Subcutaneous abdominal adipose tissue (tissue), 5 donors: Measurements from ENCODE around the gene ZNF100.
"Not testable (repeated sequence)": the region's sequence is repeated elsewhere in the genome, so short reads cannot be mapped to it uniquely, and the experiment has no call there.

Experiments
- H3K27ac ChIP-seq: one replicate; pipeline ENCODE4 v1.7.0; 2013; ENCODE audit warnings: low read depth, mild to moderate bottlenecking, inconsistent platforms, low read length, moderate library complexity
- H3K27me3 ChIP-seq, 5 donors: one replicate each; pipeline ENCODE4 v1.7.0; 2013; ENCODE audit warnings: low read length in 5 of 5, inconsistent platforms in 1 of 5; ENCODE audit not compliant: control insufficient read depth in 5 of 5, insufficient read depth in 4 of 5
- H3K36me3 ChIP-seq, 5 donors: one replicate each; pipeline ENCODE4 v1.7.0; 2013; ENCODE audit warnings: low read length in 5 of 5; ENCODE audit not compliant: control insufficient read depth in 5 of 5, insufficient read depth in 5 of 5
- H3K4me1 ChIP-seq, 5 donors: one replicate each; pipeline ENCODE4 v1.7.0; 2013; ENCODE audit warnings: low read length in 5 of 5, mild to moderate bottlenecking in 3 of 5, moderate library complexity in 1 of 5; ENCODE audit not compliant: control insufficient read depth in 5 of 5, insufficient read depth in 5 of 5
- H3K4me3 ChIP-seq, 5 donors: one replicate each; pipeline ENCODE4 v1.7.0; 2013; ENCODE audit warnings: low read length in 5 of 5, low read depth in 1 of 5
- H3K9ac ChIP-seq, 5 donors: one replicate each; pipeline ENCODE4 v1.7.0; 2013; ENCODE audit warnings: low read length in 5 of 5, mild to moderate bottlenecking in 4 of 5, moderate library complexity in 3 of 5
- H3K9me3 ChIP-seq, 5 donors: one replicate each; pipeline ENCODE4 v1.7.0; 2013; ENCODE audit warnings: low read length in 5 of 5; ENCODE audit not compliant: control insufficient read depth in 5 of 5
- donor health status: healthy.
- donor health status: healthy.
- donor health status: healthy.
- donor health status: healthy.
- donor health status: healthy.

ZNF100 gene

DNA sequence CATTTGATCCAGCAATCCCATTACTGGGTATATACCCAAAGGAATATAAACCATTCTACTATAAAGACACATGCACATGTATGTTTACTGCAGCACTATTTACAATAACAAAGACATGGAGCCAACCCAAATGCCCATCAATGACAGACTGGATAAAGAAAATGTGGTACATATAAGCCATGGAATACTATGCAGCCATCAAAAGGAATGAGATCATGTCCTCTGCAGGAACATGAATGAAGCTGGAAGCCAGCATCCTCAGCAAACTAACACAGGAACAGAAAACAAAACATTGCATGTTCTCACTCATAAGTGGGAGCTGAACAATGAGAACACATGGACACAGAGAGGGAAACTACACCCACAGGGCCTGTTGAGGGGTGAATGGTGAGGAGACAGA, 11.8 kb downstream of the ZNF100 start:
- peaks cover 25 to 53% (median 28%) of the 10 kb centered on the region in 5 donors for H3K36me3 ChIP-seq
- H3K4me1 ChIP-seq, H3K9me3 ChIP-seq, H3K27ac ChIP-seq, H3K27me3 ChIP-seq, H3K4me3 ChIP-seq, H3K9ac ChIP-seq: not testable (repeated sequence)

GRCh38 chr19:21751384-21751783, 16.0 kb downstream of the ZNF100 start:
- H3K4me1 ChIP-seq: peaks cover 0 to 9% (median 7%) of the 10 kb centered on the region in 5 donors
- H3K9me3 ChIP-seq: no peaks in the 10 kb centered on the region
- H3K4me3 ChIP-seq: no peak overlapping the region
- no peak overlapping the region for H3K27ac ChIP-seq
- H3K36me3 ChIP-seq: peaks cover 14 to 33% (median 20%) of the 10 kb centered on the region in 5 donors
- H3K27me3 ChIP-seq: no peaks in the 10 kb centered on the region
- no peak overlapping the region for H3K9ac ChIP-seq

DNA sequence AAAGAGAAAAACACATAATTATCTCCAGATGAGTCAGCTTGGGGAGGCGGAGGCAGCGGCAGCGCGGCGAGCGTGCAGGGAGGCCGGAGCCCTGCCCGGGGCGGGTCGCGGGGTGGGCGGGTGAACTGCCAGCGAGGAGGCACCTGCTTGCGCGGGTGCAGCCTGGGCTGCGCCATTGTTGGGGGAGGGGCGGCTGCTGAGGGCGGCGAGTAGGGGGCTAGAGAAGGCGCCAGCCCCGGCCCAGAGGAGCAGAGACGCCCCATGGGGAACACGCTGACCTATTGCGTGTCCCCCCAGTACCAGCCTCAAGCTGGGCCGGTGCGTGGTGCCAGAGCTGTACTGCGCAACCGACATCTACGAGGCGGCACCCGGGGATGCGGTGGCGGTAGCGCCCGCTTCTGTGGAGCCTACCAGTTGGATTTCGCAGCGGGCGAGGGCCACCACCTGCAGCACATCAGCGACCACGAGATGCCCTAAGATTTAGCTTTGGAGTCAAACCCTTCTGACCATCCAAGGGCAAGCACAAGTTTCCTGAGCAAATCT, 16.7 kb downstream of the ZNF100 start:
- H3K36me3 ChIP-seq: peaks cover 14 to 31% (median 19%) of the 10 kb centered on the region in 5 donors
- H3K4me1 ChIP-seq: peaks cover 0 to 9% (median 7%) of the 10 kb centered on the region in 5 donors
- no peaks in the 10 kb centered on the region for H3K27me3 ChIP-seq
- no peak overlapping the region for H3K9ac ChIP-seq
- H3K4me3 ChIP-seq: no peak overlapping the region
- H3K27ac ChIP-seq: no peak overlapping the region
- no peaks in the 10 kb centered on the region for H3K9me3 ChIP-seq

DNA sequence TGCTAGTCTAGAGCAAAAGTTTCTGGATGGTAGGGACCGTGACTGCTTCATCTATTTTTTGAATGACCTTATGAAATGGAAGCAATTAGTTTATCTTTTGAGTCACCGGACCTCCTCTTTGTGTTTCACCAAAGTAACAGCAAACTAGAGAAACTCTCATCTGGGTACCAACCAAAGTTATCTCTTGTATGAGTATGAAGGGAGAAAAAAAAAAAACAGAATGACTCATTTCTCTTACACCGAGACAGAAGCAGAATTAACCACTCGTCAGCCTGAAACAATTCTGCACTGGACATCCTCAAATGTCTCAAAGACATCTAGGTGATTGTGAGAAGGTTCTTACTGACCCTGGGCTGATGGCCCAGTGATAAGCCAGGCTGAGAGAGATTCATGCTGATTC, 18.3 kb downstream of the ZNF100 start:
- H3K9me3 ChIP-seq: no peaks in the 10 kb centered on the region

GRCh38 chr19:21748088-21748487, 19.3 kb downstream of the ZNF100 start:
- Histone ChIP-seq H3K4me3 (no peak overlapping the region), H3K36me3 (peaks cover 16 to 36% (median 21%) of the 10 kb centered on the region in 5 donors), H3K9me3 (no peaks in the 10 kb centered on the region), H3K9ac (no peak overlapping the region), H3K27ac (no peak overlapping the region), H3K4me1 (peaks cover 0 to 9% (median 7%) of the 10 kb centered on the region in 5 donors), H3K27me3 (no peaks in the 10 kb centered on the region)

More for the DNA sequence above, 18.3 kb downstream of the ZNF100 start:
- Histone ChIP-seq H3K4me3 (no peak overlapping the region), H3K4me1 (peaks cover 0 to 9% (median 7%) of the 10 kb centered on the region in 5 donors), H3K36me3 (peaks cover 14 to 34% (median 19%) of the 10 kb centered on the region in 5 donors), H3K27me3 (no peaks in the 10 kb centered on the region), H3K9ac (no peak overlapping the region), H3K27ac (no peak overlapping the region)

DNA sequence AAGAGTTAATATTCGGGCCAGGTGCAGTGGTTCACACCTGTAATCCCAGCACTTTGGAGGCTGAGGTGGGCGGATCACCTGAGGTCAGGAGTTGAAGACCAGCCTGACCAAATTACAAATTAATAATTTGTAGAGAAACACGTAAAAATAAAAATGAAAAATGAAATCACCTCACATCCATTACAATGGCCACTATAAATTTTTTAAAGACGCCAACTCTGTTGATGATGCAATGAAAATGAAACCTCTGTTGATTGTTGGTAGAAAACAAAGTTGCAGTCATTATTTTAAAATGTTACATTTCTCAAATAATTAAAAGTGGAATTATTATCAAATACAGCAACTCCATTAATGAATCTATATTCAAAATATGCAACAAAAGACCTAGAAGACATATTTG, 26.8 kb downstream of the ZNF100 start:
- no peak overlapping the region for H3K9ac ChIP-seq
- H3K27me3 ChIP-seq: no peaks in the 10 kb centered on the region
- peaks cover 0 to 6% (median 0%) of the 10 kb centered on the region in 5 donors for H3K9me3 ChIP-seq
- H3K4me3 ChIP-seq: no peak overlapping the region
- H3K4me1 ChIP-seq: no peaks in the 10 kb centered on the region
- H3K27ac ChIP-seq: no peak overlapping the region
- peaks cover 13 to 31% (median 20%) of the 10 kb centered on the region in 5 donors for H3K36me3 ChIP-seq

GRCh38 chr19:21726942-21727747, 40.2 kb downstream of the ZNF100 start:
- H3K9me3 ChIP-seq: peaks cover 5 to 41% (median 25%) of the 10 kb centered on the region in 5 donors
- peak overlapping the region in 4 of 5 donors; percentile 13 to 57 (median 44) for H3K4me3 ChIP-seq
- H3K36me3 ChIP-seq: peaks cover 9 to 38% (median 16%) of the 10 kb centered on the region in 5 donors
- not testable (repeated sequence) for H3K9ac ChIP-seq, H3K27me3 ChIP-seq, H3K4me1 ChIP-seq, H3K27ac ChIP-seq

- no peak overlapping the region for H3K27ac ChIP-seq
- H3K9ac ChIP-seq: no peak overlapping the region
- H3K27me3 ChIP-seq: peaks cover 0 to 2% (median 0%) of the 10 kb centered on the region in 5 donors
- H3K36me3 ChIP-seq: no peaks in the 10 kb centered on the region
- H3K9me3 ChIP-seq: peaks cover 0 to 13% (median 0%) of the 10 kb centered on the region in 5 donors
- no peaks in the 10 kb centered on the region for H3K4me1 ChIP-seq
- H3K4me3 ChIP-seq: no peak overlapping the region
Observed at GRCh38 chr19:21713761-21714160, 53.6 kb downstream of the ZNF100 start.

DNA sequence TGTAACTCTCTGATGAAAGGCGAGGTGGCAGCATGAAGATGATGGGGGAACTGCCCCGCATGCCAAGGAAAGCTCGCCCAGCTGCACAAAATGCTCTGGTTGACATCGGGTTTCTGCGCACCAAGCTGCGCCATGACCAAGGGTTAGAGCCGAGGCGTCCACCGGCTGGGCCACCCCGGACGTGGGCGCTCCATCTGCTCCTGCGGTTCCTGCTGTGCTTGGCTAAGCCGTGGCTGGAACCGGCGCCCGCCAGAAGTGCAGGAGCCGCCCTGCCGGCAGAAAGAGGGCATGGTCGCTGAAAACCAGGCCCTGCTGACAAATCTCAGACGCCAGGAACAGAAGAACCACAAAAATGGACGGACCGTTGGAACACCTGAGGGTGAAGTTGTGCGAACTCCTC, 57.9 kb downstream of the ZNF100 start:
- Histone ChIP-seq H3K9ac (no peak overlapping the region), H3K4me3 (no peak overlapping the region), H3K36me3 (no peaks in the 10 kb centered on the region), H3K4me1 (no peaks in the 10 kb centered on the region), H3K9me3 (peaks cover 0 to 3% (median 0%) of the 10 kb centered on the region in 5 donors), H3K27me3 (peaks cover 0 to 3% (median 0%) of the 10 kb centered on the region in 5 donors), H3K27ac (no peak overlapping the region)

GRCh38 chr19:21707878-21708277, 59.5 kb downstream of the ZNF100 start:
- not testable (repeated sequence) for H3K36me3 ChIP-seq, H3K4me3 ChIP-seq, H3K27me3 ChIP-seq, H3K9ac ChIP-seq, H3K9me3 ChIP-seq, H3K4me1 ChIP-seq, H3K27ac ChIP-seq
